Measurements from ENCODE around the gene CSMD2. TPM values are rescaled to one million over a fixed set of nuclear protein-coding genes. Genes with fewer than 3 reads are reported as not detected.

The CSMD2 gene
- total RNA-seq, 1 donor from 2014 or later = 0.27 TPM

DNA sequence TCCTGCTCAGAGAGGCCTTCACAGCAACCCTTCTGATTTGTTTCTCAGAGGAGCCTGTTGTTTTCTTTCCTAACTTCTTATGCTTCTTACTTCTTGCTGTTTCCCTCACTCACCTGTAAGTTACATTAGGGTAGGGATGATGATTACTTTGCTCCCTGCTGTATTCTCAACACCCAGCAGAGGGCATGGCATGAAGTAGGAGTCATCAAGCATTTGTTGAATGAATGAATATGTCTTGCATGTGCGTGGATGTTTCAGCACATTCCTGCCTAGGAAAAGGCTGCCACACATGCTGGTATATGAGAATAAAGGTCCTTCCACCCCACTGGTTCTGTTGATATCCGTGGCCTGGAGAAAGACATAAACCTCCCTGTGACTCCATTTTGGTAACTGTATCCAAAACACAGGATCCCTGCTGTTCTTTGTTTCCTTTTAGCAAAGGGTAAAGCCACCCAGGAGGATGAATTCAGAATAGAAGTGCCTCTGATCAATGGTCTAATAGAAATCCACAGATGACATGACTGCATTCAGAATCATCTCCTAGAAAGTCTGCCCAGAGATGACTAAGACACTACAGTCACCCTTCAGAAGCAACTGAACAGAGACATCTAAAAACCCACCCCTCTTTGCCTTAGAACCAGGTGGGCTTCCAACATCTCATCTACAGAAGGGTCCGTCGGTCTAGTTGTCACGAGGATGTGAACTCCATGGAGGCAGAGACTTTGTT is 523.8 kb downstream of the CSMD2 start:
- Mint-ChIP-seq H3K4me3 (ENCODE audit: unreplicated experiment) (no peak overlapping the region), H3K4me1 (ENCODE audit: low read depth, unreplicated experiment) (no peaks in the 10 kb centered on the region), H3K36me3 (ENCODE audit: unreplicated experiment) (no peaks in the 10 kb centered on the region), H3K27me3 (ENCODE audit: unreplicated experiment) (peaks cover 6% of the 10 kb centered on the region), H3K27ac (ENCODE audit: unreplicated experiment) (no peak overlapping the region), H3K9me3 (ENCODE audit: unreplicated experiment) (peaks cover 3% of the 10 kb centered on the region)
- TF ChIP-seq, protein P1, sequence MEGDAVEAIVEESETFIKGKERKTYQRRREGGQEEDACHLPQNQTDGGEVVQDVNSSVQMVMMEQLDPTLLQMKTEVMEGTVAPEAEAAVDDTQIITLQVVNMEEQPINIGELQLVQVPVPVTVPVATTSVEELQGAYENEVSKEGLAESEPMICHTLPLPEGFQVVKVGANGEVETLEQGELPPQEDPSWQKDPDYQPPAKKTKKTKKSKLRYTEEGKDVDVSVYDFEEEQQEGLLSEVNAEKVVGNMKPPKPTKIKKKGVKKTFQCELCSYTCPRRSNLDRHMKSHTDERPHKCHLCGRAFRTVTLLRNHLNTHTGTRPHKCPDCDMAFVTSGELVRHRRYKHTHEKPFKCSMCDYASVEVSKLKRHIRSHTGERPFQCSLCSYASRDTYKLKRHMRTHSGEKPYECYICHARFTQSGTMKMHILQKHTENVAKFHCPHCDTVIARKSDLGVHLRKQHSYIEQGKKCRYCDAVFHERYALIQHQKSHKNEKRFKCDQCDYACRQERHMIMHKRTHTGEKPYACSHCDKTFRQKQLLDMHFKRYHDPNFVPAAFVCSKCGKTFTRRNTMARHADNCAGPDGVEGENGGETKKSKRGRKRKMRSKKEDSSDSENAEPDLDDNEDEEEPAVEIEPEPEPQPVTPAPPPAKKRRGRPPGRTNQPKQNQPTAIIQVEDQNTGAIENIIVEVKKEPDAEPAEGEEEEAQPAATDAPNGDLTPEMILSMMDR (IDR thresholded peaks at IDR 0.05; ENCODE audit: partially characterized antibody, unreplicated experiment) = peak; percentile 52
- no peak for DNase-seq

DNA sequence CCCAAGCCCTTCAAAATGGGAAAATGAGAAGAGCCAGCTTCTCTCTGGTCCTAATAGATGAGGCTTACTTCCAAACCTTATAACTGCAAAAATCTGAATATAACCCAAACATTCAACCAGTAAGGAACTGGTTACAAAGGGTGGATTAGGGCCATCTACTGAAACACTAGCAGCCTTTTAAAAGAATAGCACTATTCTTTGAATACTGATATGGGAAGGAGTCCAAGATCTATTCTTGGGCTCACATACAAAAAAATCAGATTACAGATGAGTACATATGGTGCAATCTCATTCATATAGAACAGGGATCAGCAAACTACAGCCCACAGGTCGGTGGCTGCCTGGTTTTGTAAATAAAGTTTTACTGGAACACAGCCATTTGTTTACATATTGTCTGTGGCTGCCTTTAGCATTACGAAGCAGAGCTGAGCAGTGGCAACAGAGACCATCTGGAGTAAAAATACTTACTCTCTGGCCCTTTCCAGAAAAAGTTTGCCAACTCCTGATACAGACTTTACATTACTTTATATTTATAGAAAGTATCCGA is 524.8 kb downstream of the CSMD2 start:
- TF ChIP-seq, protein P1 (IDR thresholded peaks at IDR 0.05; ENCODE audit: partially characterized antibody, unreplicated experiment) = no peak
- H3K9me3 Mint-ChIP-seq (ENCODE audit: unreplicated experiment) = peaks cover 3% of the 10 kb centered on the region
- no peaks in the 10 kb centered on the region for H3K4me1 Mint-ChIP-seq (ENCODE audit: low read depth, unreplicated experiment)
- H3K36me3 Mint-ChIP-seq (ENCODE audit: unreplicated experiment) = no peaks in the 10 kb centered on the region
- H3K27me3 Mint-ChIP-seq (ENCODE audit: unreplicated experiment) = peaks cover 6% of the 10 kb centered on the region
- no peak for DNase-seq
- no peak overlapping the region for H3K27ac Mint-ChIP-seq (ENCODE audit: unreplicated experiment)
- no peak overlapping the region for H3K4me3 Mint-ChIP-seq (ENCODE audit: unreplicated experiment)

DNA sequence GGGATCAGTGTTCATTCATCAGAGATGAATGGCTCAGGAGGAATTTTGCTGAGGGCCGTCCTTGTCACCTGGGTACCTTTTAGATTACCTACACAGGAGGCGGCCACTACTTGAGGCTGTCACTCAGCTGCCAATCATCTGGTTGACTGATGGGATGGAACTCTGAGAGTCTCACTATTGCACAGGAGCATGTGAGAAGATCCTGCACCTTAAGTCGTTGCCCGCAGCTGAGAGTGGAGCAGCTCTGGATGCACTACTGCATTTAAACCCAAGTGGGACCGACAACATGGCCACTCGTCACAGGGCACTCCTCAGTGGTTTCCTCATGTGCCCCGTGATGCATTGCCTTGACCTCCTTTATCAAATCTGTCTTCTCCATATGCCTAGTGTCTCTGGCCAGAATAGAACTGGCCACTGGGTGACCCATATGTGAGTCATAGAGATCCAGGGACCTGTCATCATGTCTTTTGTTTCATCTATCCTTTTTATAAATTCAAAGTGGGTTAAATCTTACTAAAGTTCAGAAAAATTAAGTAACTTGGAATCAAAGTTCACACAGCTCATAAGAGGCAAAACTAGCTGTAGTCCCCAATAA is 527.1 kb downstream of the CSMD2 start:
- H3K27ac Mint-ChIP-seq (ENCODE audit: unreplicated experiment) = no peak overlapping the region
- H3K9me3 Mint-ChIP-seq (ENCODE audit: unreplicated experiment) = peaks cover 2% of the 10 kb centered on the region
- H3K36me3 Mint-ChIP-seq (ENCODE audit: unreplicated experiment) = no peaks in the 10 kb centered on the region
- DNase-seq = no peak
- TF ChIP-seq, protein P1 (IDR thresholded peaks at IDR 0.05; ENCODE audit: partially characterized antibody, unreplicated experiment) = no peak
- H3K27me3 Mint-ChIP-seq (ENCODE audit: unreplicated experiment) = peaks cover 3% of the 10 kb centered on the region
- H3K4me1 Mint-ChIP-seq (ENCODE audit: low read depth, unreplicated experiment) = no peaks in the 10 kb centered on the region
- no peak overlapping the region for H3K4me3 Mint-ChIP-seq (ENCODE audit: unreplicated experiment)

DNA sequence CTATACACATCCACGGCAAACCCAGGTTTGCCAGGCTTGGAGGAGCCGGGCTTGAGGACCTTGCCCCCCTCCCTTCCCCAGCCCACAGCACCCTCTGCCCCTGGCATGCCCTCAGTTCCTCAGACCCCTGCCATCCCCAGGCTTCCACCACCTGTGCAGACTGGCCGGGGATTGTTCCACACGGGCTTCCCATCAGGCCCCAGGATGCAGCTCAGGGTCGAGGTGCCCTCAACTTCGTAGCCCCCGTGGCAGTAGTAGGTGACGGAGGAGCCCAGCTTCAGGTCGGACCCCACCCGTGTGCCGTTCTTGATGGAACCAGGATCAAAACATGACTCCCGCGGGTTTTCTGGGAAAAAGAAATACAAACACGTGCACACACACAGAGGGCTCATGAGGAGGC is 528.8 kb downstream of the CSMD2 start:
- Mint-ChIP-seq H3K4me1 (ENCODE audit: low read depth, unreplicated experiment) (no peaks in the 10 kb centered on the region), H3K9me3 (ENCODE audit: unreplicated experiment) (peaks cover 2% of the 10 kb centered on the region), H3K4me3 (ENCODE audit: unreplicated experiment) (no peak overlapping the region), H3K27me3 (ENCODE audit: unreplicated experiment) (peaks cover 3% of the 10 kb centered on the region), H3K36me3 (ENCODE audit: unreplicated experiment) (no peaks in the 10 kb centered on the region), H3K27ac (ENCODE audit: unreplicated experiment) (no peak overlapping the region)
- no peak for DNase-seq
- TF ChIP-seq, protein P1 (IDR thresholded peaks at IDR 0.05; ENCODE audit: partially characterized antibody, unreplicated experiment) = no peak

Data from glutamatergic neuron (in vitro differentiated cells).